Kidney epithelial cell (primary cell): ENCODE data around the gene KLHL17. TPM values are rescaled to one million over a fixed set of nuclear protein-coding genes. Genes with fewer than 3 reads are reported as not detected.
"Not testable (repeated sequence)": the region's sequence is repeated elsewhere in the genome, so short reads cannot be mapped to it uniquely, and the experiment has no call there.

Source experiments
- DNase-seq: peaks from one replicate; pipeline ENCODE4 v3.0.0-alpha.2; 2010; ENCODE audit warnings: low read depth
- H3K27me3 ChIP-seq: 2 replicates; pipeline ENCODE4 v1.6.0; 2011; ENCODE audit warnings: low read length; ENCODE audit not compliant: control insufficient read depth, insufficient read depth
- H3K36me3 ChIP-seq: 2 replicates; pipeline ENCODE4 v1.5.1; 2011; ENCODE audit warnings: low read length; ENCODE audit not compliant: control insufficient read depth, insufficient read depth
- H3K4me3 ChIP-seq: 2 replicates; pipeline ENCODE4 v1.5.1; 2011; ENCODE audit warnings: low read depth, mild to moderate bottlenecking, control low read depth, low read length
- total RNA-seq: library from RNA; depleted of rRNA; stranded (reverse); fragments of >200 nt; gene quantifications from 2 replicates; pipeline ENCODE4 v1.2.3, GENCODE V29; 2015
- TF ChIP-seq, protein P1 (sequence below): IDR thresholded peaks from 2 replicates; pipeline ENCODE4 v1.5.1; 2011; ENCODE audit warnings: mild to moderate bottlenecking, moderate library complexity, low read length, control low read depth, inconsistent platforms; ENCODE audit not compliant: insufficient read depth, poor library complexity, severe bottlenecking

Gene KLHL17
- total RNA-seq, 1 donor from 2014 or later, result 21.4 TPM

DNA sequence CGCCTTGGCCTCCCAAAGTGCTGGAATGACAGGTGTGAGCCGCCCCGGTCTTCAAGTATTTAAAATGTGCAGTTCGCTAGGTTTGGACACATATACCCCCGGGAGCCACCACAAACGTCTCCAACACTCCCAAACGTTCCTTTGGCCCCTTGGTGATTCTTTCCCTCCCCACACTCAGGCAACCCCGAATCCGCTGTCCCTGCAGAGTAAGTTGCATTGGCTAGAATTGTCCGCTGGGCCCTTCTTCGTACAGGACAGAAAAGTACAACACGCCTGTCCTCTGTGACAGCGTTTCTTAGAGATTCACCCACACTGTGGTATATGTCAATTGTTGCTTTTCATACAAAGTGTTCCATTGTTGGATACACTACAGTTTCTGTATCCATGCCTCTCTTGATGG lies 24.7 kb downstream of the KLHL17 start:
- no peak overlapping the region for H3K4me3 ChIP-seq
- H3K36me3 ChIP-seq, result no peaks in the 10 kb centered on the region
- no peak for DNase-seq
- peaks cover 44% of the 10 kb centered on the region for H3K27me3 ChIP-seq
- TF ChIP-seq, protein P1, sequence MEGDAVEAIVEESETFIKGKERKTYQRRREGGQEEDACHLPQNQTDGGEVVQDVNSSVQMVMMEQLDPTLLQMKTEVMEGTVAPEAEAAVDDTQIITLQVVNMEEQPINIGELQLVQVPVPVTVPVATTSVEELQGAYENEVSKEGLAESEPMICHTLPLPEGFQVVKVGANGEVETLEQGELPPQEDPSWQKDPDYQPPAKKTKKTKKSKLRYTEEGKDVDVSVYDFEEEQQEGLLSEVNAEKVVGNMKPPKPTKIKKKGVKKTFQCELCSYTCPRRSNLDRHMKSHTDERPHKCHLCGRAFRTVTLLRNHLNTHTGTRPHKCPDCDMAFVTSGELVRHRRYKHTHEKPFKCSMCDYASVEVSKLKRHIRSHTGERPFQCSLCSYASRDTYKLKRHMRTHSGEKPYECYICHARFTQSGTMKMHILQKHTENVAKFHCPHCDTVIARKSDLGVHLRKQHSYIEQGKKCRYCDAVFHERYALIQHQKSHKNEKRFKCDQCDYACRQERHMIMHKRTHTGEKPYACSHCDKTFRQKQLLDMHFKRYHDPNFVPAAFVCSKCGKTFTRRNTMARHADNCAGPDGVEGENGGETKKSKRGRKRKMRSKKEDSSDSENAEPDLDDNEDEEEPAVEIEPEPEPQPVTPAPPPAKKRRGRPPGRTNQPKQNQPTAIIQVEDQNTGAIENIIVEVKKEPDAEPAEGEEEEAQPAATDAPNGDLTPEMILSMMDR, result no peak

DNA sequence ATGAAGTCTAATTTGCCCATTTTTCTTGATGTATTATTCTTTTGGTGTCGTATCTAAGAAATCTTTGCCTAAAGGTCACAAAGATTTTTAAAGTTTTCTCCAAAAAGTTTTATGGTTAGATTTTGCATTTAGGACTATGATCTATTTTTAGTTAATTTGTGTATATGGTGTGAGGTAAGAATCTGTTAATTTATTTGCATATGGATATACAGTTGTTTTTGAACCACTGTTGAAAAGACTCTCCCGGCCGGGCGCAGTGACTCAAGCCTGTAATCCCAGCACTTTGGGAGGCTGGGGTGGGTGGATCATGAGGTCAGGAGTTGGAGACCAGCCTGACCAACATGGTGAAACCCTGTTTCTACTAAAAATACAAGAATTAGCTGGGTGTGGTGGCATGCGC lies 27.7 kb downstream of the KLHL17 start:
- not testable (repeated sequence) for H3K4me3 ChIP-seq, H3K36me3 ChIP-seq, DNase-seq
- H3K27me3 ChIP-seq, result peaks cover 18% of the 10 kb centered on the region

DNA sequence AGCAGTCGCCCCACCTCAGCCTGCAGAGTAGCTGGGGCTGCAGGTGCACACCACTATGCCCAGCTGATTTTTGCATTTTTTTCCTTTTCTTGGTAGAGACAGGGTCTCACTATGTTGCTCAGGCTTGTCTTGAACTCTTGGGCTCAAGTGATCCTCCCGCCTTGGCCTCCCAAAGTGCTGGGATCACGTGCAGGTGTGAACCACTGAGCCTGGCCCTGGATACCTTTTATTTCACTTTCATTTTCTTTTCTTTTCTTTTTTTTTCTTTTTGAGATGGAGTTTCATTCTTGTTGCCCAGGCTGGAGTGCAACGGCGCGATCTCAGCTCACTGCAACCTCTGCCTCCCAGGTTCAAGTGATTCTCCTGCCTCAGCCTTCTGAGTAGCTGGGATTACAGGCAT lies 30.9 kb downstream of the KLHL17 start:
- H3K36me3 ChIP-seq, H3K4me3 ChIP-seq, H3K27me3 ChIP-seq, DNase-seq: not testable (repeated sequence)

DNA sequence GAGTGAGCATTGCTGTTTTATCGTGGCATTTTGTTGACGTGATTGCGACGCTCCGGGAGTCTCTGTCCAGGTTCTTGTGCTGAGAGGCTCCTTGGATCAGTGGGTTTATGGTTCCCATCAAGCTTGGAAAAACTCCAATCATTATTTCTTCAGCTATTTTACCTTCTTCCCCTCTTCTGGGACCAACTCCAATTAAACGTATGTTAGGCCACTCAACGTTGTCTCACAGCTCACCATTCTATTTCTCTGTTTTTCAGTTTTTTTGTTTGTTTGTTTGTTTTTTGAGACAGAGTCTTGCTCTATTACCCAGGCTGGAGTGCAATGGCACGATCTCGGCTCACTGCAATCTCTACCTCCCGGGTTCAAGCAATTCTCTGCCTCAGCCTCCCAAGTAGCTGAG lies 31.5 kb downstream of the KLHL17 start:
- peaks cover 9% of the 10 kb centered on the region for H3K27me3 ChIP-seq
- TF ChIP-seq, protein P1, result no peak
- no peak for DNase-seq
- H3K4me3 ChIP-seq, result no peak overlapping the region
- H3K36me3 ChIP-seq, result no peaks in the 10 kb centered on the region

DNA sequence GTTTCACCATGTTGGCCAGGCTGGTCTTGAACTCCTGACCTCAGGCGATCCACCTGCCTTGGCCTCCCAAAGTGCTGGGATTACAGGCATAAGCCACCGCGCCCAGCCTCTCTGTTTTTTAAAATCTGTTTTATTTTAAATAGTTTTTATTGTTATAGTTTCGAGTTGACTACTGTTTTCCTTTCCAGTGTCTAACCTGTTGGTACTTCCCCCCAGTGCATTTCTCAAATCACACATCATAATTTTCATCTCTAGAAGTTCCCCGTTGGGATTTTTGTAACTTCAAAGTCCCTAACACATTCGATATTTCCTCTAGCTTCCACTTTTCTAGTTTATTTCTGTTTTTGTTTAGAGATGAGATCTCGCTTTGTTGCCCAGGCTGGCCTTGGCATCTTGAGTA lies 32.0 kb downstream of the KLHL17 start:
- DNase-seq, result no peak
- Histone ChIP-seq H3K4me3 (no peak overlapping the region), H3K36me3 (no peaks in the 10 kb centered on the region), H3K27me3 (peaks cover 9% of the 10 kb centered on the region)
- TF ChIP-seq, protein P1, result no peak

DNA sequence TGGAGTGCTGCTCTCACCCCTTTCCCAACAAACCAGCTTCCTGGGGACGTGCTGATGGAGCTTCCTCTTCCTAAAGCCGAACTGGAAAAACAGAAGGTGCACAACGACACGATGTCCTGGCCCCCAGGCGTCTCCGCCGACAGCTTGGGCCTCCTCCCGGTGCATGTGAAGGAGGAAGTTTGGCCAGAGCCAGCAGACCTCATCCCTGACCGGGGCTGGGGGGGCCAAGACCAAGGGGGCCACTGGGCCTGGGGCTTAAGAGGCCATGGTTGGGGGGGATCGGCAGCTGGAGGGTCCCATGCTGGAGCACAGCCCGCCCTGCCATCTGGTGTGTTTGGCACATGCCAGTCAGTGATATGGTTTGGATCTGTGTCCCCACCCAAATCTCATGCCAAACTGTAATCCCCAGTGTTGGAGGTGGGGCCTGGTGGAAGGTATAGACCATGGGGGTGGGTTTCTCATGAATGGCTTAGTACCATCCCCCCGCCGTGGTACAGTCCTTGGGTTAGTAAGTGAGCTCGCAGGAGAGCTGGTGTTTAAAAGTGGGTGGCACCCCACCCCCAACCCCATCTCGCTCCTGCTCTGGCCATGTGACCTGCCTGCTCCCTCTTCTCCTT lies 33.1 kb downstream of the KLHL17 start:
- no peak for DNase-seq
- Histone ChIP-seq H3K36me3 (no peaks in the 10 kb centered on the region), H3K27me3 (peaks cover 18% of the 10 kb centered on the region), H3K4me3 (no peak overlapping the region)
- TF ChIP-seq, protein P1, result no peak

DNA sequence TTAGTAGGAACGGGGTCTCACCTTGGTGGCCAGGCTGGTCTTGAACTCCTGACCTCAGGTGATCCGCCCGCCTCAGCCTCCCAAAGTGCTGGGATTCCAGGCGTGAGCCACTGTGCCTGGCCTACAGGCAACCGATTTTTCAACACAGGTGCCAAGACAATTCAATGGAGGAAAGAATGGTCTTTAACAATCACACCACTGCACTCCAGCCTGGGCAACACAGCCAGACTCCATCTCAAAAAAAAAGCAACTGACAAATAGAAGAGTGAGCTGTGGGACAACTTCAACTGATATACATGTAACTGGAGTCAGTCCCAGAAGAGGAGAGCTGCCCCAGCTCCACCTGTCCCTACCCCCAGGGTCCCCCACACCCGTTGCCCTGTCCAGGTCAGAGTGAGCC lies 34.2 kb downstream of the KLHL17 start:
- not testable (repeated sequence) for H3K36me3 ChIP-seq, H3K4me3 ChIP-seq, DNase-seq
- peaks cover 16% of the 10 kb centered on the region for H3K27me3 ChIP-seq
